ENCODE data around the gene RNU4-1.
A peak's percentile ranks its signal among the peaks of the same experiment; 100 is the strongest.
"Not testable (repeated sequence)": the region's sequence is repeated elsewhere in the genome, so short reads cannot be mapped to it uniquely, and the experiment has no call there.

The RNU4-1 gene
- total RNA-seq: 1.7 to 2.0 reads per million in 2 experiments

DNA sequence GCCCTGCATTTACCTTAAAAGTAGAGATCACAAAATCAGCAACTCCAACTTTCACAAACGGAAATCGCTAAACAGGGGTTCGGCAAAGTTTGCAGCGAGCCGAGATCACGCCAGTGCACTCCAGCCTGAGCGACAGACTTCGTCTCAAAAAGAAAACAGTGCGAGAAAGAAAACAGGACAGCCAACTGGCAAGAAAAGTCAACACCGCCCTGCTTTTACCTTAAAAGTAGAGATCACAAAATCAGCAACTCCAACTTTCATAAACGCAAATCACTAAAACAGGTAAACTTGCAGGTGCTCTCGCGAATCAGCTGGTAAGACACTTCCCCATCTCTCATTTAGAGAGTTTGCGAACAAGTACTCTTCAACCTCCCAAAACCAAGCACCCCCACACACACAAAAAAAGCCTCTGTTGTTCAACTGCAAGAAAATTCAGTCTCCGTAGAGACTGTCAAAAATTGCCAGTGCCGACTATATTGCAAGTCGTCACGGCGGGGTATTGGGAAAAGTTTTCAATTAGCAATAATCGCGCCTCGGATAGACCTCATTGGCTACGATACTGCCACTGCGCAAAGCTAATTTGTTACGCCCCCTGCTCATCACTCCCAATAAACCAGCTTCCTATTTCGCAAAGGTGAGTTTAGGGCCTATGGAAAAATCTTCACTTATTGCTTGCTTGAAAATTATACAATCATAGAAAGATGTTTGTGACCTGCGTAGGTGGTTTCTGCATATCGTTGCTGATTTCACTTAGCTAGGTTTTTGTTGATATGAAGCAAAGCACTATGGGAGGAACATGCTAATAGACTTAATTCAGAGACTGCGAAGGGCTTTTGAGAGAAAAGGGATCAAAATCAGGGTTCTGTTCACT lies at the start of gene RNU4-1:
TSS of gene RNU4-1 (minus strand) at position 577 of the 871 bp plus-strand sequence.
- DNase-seq (ENCODE audit: low read depth): peak; percentile 69

DNA sequence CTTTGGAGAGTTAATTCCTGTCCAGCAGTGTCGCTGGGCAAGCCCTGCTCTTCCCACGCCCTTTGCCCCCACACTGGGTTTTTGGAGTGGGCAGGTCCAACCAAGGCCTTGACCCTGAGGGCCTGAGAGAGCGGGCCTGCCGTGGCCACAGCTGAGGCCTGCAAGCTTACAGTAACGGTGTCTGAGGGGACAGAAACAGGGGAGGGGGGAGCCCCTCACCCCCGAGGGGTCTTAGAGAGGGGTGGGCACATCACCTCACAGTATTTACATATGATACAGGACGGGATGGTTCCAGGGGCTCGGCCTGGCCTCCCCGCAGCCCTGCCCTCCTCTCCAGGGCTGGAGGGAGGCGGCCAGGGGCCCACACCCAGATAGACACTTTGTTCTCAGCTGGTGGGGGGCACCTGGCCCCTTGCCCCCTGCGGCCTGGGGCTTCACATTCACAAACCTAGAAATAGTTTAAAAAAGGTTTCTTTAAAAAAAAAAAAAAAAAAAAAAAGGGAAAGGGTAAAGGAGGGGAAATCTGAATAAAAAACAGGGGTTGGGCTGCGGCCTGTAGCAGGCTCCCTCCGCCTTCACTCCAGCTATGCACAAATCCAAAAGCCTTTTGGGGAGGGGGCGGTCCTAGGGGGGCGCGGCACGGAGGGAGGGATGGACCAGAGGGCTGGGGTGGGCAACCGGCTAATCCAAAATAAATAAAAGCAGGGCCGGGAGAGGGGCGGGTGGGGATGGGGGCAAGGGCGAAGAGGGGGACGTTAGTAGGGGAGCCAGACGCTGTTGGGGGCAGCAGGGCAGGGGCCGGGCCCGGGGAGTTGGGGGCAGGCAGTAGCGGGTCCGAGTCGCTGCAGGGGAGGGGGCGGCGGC lies 49.4 kb upstream of the RNU4-1 start:
- no peak for DNase-seq (ENCODE audit: low read depth)

DNA sequence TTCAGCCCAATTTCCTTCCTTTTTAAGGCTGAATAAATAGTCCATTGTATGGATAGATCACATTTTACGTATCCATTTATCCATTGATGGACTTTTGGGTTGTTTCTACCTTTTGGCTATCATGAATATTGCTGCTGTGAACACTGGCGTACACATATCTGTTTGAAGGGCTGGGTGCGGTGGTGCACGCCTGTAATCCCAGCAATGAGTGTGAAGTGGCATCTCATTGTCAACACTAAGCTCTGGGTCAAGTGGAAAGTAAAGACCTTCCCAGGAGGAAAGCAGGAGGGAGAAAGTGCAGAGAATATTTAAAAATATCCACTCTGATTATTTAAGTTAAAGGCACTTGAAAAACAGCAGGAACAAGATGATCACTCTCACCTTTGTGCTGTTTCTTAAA lies 46.2 kb upstream of the RNU4-1 start:
- no peak for DNase-seq (ENCODE audit: low read depth)

DNA sequence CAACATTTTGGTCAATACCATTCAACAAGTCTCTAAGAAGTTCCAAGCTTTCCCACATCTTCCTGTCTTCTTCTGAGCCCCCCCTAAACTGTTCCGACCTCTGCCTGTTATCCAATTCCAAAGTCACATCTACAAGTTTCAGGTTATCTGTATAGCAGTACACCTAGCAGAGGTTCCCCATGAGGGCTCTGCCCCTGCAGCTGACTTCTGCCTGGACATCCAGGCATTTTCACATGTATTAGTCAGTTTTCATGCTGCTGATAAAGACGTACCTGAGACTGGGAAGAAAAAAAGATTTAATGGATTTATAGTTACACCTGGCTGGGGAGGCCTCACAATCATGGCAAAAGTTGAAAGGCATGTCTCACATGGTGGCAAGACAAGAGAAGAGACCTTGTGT lies 44.7 kb upstream of the RNU4-1 start:
- DNase-seq (ENCODE audit: low read depth): no peak

DNA sequence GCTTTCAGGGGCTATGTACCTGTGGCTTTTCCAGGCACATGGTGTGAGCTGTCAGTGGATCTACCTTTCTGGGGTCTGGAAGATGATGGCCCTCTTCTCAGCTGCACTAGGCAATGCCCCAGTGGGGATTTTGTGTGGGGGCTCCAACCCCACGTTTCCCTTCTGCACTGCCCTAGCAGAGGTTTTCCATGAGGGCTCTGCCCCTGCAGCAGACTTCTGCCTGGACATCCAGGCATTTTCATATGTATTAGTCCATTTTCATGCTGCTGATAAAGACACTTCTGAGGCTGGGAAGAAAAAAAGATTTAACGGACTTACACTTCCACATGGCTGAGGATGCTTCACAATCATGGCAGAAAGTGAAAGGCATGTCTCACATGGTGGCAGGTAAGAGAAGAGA lies 43.4 kb upstream of the RNU4-1 start:
- not testable (repeated sequence) for DNase-seq (ENCODE audit: low read depth)

DNA sequence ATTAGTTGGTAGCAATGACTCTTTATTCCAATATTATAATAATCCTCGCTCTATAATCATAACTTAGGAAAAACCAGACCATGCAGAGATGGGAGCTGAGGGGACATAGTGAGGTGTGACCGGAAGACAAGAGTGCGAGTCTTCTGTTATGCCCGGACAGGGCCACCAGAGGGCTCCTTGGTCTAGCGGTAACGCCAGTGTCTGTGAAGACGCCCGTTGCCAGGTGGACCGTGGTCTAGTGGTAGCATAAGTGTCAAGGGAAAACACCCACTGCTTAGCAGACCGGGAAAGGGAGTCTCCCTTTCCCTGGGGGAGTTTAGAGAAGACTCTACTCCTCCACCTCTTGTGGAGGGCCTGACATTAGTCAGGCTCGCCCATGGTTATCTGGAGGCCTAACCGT lies 42.4 kb upstream of the RNU4-1 start:
- not testable (repeated sequence) for DNase-seq (ENCODE audit: low read depth)

DNA sequence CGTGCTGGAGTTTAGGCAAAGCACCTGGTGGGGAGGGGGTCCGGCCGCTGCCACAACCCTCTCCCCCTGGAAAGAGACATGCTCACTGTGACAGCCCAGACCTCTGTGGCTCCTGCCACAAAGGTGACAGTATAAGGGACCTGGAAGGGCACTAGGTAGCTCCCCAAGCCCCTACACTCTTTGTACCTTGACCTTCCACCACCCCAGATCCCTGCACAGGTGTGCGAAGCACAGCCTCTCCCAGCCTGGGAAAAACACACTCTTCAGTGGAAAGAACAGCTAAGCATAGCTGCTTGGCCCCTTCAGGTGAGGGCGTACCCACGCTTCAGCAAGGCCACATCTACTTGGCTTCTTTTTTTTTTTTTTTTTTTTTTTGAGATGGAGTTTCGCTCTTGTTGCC lies 39.5 kb upstream of the RNU4-1 start:
- no peak for DNase-seq (ENCODE audit: low read depth)

DNA sequence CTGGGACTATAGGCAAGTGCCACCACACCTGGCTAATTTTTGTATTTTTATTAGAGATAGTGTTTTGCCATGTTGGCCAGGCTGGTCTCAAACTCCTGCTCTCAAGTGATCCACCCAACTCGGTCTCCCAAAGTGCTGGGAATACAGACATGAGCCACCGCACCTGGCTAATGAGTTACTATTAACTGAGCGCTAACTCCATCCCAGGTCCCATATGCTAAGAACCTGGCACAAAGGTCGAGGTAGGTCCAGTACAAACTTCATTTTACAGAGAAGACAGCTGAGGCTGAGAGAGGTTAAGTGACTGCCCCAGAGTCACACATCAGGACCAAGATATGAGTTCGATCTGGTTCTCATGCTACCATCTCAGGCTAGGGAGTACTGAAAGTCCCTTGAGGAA lies 39.0 kb upstream of the RNU4-1 start:
- no peak for DNase-seq (ENCODE audit: low read depth)

DNA sequence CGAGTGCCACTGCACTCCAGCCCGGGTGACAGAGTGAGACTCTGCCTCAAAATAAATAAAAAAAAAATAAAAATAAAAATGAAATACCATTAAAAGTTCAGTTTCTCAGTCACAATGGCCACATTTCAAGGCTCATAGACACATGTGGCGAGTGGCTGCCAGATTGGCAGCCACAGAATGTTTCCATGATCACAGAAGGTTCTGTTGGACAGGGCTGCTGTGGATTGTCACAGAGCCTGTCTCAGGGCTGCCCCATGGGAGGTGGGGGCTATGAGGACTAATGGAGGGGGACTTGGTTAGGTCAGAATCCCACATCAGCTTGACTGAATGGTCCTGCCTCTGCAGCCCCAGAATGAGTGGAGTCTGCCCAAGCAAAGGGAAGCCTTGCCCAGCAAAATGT lies 38.4 kb upstream of the RNU4-1 start:
- no peak for DNase-seq (ENCODE audit: low read depth)

DNA sequence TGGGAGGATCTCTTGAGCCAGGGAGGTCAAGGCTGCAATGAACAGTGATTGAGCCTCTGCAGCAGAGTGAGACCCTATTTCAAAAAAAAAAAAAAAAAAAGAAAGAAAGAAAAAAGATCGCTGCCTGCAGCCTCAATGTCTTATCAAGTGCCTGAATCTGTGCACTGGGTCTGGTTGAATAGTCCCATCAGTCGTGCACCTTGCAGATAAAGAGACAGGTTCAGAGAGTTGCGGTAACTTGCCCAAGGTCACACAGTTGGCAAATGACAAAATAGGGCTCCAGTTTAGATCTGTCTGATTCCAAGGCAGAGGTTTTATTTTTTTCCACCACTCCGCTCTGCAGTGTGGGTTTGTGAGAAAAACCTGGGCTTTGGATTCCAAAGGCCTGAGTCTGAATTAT lies 35.2 kb upstream of the RNU4-1 start:
- DNase-seq (ENCODE audit: low read depth): no peak

DNA sequence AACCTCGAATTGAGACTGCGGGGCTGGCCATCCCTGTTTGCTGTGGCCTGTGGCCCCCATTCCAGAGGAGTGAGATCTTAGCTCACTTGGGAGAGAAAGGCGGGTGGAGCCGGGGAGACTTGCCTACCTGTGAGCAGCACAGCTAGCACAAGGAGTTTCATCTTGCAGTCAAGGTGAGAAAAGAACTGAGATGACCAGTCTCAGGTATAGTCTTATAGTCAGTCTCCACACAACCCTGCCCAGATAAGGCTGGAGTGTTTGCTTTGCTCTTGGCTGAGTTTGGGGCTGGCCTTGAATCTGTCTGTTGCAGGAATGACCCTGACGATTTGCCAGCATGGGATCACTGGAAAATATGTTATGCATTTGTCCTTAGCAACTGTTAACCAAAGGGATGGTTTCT lies 34.6 kb upstream of the RNU4-1 start, which contains the start of gene PLA2G1B:
TSS of gene PLA2G1B (minus strand) at position 187 of the 400 bp plus-strand sequence. CDS start at position 161, 26 bp downstream.
- DNase-seq (ENCODE audit: low read depth): no peak

DNA sequence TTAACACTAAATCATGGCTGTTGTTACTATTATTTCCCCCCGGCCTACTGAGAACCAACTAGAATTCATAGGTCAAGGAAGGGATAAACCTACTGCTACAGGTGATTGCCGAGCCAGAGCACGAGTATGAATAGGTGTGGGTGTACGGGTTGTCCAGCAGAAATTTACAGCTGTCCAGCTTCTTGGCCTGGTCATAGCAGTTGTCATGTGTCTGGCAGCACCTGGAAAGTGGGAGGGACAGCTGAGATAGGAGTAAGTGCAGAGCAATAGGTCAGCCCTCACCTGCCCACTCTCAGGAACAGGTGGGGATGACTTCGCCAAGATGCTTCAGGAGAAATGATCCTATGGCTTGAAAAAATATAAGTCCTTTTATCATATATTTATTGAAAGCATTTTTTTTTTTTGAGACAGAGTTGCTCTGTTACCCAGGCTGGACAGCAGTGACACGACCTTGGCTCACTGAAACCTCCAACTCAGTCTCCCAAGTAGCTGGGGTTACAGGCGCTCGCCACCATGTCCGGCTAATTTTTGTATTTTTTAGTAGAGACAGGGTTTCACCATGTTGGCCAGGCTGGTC lies 31.9 kb upstream of the RNU4-1 start:
- DNase-seq (ENCODE audit: low read depth): no peak

DNA sequence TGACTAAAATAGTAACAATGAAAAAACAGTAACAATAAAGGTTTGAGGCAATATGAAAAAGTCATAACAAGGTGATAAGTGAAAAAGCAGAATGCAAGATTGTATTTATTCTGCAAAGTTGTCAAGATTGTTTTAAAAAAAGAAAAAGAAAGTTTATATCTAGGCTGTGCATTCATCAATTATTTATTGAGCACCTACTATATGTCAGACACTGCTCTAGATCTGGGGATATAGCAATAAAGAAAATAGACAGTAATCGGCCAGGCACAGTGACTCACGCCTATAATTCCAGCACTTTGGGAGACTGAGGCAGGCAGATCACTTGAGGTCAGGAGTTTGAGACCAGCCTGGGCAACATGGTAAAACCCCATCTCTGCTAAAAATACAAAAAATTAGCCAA lies 30.7 kb upstream of the RNU4-1 start:
- DNase-seq (ENCODE audit: low read depth): no peak

DNA sequence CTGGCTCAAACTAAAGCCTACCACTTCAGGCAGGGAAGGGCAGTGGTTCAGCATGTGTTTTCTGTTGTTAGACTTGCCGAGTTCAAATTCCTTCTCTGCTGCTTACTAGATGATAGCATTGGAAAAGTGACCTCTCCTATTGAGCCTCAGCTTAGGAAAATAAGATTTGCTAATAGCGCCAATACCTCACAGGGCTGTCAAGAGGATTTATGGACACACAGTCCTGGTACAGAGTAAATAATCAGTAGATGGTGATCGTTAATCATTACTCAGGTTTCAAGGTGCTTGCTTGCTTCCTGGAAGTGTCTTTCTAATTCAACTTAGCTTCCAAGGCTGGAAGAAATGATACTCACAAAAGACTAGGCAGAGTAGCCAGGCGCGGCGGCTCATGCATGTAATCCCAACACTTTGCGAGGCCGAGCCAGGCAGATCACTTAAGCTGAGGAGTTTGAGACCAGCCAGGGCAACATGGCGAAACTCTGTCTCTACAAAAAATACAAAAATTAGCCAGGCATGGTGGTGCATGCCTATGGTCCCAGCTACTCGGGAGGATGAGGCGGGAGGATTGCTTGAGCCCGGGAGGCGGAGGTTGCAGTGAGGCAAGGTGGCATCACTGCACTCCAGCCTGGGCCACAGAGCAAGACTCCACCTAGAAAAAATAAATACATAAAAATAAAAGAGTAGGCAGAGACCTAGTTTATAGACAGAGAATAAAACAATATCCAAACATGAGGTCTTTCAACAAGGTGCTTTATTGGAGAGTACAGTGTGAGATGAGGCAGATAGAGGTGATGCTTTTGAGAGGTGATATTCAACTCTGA lies 28.6 kb upstream of the RNU4-1 start:
- no peak for DNase-seq (ENCODE audit: low read depth)

DNA sequence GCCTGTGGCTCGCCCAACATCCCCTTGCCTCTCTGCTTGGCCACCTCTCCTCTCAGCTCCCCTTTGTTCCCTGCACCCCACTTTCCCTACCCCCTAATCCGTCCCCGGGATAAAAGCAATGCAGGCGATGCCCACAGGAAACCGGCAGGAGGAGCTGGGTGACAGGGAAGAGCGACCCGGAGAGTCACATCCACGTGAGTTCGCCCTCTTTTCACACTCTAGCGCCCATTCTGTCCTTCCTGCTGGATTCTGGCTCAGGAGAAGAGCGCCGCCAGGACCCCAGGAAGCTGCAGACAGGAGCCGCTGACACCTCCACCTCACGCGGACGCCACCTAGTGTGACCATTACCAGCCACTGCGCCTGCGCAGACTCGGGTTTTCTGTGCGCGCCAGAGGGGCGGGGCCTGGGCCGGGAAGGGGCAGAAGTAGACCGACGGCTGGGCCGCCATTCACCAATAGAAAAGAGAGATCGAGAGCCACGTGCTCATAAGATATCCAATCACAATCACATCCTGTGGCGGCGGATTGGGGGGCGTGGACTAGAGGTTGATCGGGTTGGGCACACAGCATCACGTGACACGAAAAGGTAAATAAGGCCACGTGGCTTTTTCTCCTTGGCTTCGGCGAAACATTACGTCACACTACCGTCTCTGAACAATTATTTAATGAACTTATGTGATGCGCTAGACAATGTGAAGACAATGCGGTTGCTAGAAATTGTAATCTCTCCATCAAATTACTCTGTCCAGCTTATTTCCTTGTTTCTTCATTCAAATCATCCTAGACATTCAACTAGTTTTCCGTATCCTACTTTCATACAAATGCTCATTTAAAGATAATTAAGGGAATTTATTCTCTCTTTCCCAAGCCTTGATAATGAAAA lies 24.4 kb upstream of the RNU4-1 start:
- peak; percentile 99 for DNase-seq (ENCODE audit: low read depth)

DNA sequence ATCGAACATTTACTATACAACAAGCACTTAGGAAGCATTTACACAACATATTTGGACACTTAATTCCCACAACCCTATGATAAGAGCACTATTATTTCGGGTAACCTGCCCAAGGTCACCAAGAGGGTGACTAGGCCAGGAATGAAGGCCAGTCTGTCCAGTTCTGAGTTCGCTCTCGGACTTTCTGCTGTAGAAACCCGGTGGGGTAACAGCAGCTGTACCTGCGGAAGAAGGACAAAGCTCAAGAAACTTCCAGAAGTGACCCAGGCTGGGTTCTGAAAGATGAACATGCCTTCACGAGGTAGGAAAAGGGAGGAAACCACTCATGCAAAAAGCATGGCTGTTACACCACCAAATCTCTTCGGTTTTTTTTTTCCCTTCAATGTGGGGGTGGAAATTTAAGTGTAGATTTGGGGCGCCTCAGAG lies 23.8 kb upstream of the RNU4-1 start:
- no peak for DNase-seq (ENCODE audit: low read depth)

DNA sequence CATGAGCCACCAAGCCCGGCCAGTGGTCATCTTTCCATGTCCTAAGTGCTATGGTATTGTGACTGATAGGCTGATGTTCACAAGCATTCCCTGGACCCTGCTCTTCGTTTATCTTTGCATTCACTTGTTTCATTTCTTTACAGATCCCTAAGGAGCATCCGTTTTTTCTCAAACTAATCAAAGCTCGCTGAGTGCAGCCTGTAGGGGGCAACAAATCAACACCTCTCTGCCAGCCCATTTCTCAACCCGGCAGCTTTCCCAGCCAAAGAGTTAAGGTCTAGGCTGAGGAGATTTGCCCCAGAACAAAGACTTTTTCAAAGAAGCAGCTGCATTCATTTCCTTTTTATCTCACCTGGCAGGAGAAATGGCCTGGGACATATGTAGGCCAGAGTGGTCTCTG lies 21.2 kb upstream of the RNU4-1 start:
- DNase-seq (ENCODE audit: low read depth): no peak

DNA sequence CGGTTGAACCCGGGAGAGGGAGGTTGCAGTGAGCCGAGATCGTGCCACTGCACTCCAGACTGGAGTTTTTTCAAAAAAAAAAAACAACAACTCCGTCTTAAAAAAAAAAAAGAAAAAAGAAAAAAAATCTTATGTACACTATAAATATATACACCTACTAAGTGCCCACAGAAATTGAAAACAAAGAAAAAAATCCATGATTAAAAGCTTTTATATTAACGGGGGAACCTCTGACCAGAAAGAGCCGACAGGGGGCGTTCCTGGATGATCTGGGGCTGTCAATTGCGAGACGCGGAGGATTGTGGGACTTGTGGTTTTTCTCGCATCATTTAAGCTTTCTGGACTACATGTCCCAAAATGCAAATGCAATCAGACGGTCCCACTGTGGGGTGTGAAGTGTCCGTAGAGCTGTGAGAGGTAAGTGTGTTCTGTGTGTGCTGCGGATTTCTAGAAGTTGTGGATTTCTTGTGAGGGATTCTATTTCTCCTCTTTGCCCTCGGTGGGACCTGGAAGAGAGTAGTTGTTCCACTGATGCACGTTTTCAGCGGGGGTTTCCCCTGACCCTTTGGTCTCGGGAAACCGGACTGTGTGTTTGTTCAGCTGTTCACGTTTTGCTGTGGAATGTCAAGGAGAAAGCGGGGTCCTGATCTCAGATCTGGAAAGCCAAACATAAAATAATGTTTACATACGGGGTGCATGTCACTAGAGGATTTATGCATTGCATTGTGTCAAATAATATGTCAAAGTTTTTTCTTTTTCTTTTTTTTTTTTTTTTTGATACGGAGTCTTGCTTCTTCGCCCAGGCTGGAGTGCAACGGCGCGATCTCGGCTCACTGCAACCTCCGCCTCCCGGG lies 9.2 kb upstream of the RNU4-1 start, which contains the start of gene SIRT4:
TSS of gene SIRT4 (plus strand) at position 360 of the 854 bp plus-strand sequence. CDS start 1,241 bp downstream, outside the sequence.
- DNase-seq (ENCODE audit: low read depth): peak; percentile 86

DNA sequence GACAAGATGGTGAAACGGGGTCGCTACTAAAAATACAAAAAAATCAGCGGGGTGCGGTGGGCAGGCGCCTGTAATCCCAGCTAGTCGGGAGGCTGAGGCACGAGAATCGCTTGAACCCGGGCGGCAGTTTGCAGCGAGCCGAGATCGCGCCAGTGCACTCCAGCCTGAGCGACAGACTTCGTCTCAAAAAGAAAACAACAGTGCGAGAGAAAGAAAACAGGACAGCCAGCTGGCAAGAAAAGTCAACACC lies 701 bp downstream of the RNU4-1 start:
- no peak for DNase-seq (ENCODE audit: low read depth)
